Anterior cingulate cortex (tissue), 58 donors: Measurements from ENCODE around the gene CAPN3.
"Not testable (repeated sequence)": the region's sequence is repeated elsewhere in the genome, so short reads cannot be mapped to it uniquely, and the experiment has no call there.

Source experiments
- DNase-seq, 58 donors: peaks; one replicate each; lab custom pipeline; 2025; lab: John Stamatoyannopoulos, UW

CAPN3 gene

DNA sequence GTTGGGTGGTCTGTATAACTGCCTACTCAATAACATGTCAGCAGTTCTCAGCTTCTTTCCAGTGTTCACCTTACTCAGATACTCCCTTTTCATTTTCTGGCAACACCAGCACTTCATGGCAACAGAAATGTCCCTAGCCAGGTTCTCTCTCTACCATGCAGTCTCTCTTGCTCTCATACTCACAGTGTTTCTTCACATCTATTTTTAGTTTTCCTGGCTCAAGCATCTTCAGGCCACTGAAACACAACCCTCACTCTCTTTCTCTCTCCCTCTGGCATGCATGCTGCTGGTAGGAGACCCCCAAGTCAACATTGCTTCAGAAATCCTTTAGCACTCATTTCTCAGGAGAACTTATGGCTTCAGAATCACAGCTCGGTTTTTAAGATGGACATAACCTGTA, at the start of gene CAPN3:
TSS of gene CAPN3 (plus strand) at position 253 of the 400 bp plus-strand sequence. CDS start 305 bp downstream, outside the sequence.
- DNase-seq = peak in 1 of 58 donors; percentile 10

GRCh38 chr15:42313463-42313862, 45.8 kb upstream of the CAPN3 start:
- no peak for DNase-seq

DNA sequence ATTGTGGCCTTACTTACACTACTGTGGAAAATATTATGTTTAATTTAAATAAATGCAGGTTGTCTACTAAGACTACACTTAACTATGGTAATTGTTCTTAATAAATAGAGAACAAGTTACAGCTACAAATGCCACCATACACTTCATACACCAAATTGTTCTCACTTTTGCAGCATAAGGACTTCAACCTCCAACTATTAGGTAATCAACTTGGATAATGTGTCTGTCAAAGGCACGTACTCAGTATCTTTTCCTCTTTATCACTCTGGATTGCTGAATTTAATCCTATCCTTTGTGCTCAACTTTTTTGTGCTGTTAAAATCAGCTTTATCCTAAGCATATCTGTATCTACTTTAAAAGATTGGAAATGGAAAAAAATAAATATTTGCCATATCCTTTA, 44.5 kb upstream of the CAPN3 start:
- no peak for DNase-seq

DNA sequence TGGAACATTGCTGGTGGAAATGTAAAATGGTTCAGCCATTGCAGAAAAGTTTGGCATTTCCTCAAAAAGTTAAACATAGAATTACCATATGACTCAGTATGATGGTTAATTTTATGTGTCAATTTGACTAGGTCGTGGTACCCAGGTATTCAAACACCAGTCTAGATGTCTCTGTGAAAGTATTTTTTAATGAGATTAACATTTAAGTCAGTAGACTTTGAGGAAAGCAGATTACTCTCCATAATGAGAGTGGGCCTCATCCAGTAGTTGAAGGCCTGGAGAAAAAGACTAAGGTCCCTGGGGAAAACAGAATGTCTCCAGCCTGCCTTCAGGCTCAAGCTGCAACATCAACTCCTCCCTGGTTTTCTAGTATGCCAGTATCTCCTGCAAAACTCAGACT, 43.8 kb upstream of the CAPN3 start:
- no peak for DNase-seq

DNA sequence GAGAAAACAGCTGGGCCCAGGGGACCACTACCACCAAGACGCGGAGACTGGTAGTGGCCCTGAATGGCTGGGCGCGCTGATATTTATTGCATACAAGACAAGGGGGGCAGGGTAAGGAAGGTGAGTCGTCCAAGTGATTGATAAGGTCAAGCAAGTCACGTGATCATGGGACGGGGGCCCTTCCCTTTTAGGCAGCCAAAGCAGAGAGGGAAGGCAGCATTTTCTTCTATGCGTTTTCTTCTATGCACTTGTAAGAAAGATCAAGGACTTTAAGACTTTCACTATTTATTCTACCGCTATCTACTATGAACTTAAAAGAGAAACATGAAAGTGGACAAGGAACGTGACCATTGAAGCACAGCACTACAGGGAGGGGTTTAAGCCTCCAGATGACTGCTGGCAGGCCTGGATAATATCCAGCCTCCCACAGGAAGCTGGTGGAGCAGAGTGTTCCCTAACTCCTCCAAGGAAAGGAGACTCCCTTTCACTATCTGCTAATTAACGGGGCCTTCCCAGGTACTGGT, 43.0 kb upstream of the CAPN3 start:
- not testable (repeated sequence) for DNase-seq

DNA sequence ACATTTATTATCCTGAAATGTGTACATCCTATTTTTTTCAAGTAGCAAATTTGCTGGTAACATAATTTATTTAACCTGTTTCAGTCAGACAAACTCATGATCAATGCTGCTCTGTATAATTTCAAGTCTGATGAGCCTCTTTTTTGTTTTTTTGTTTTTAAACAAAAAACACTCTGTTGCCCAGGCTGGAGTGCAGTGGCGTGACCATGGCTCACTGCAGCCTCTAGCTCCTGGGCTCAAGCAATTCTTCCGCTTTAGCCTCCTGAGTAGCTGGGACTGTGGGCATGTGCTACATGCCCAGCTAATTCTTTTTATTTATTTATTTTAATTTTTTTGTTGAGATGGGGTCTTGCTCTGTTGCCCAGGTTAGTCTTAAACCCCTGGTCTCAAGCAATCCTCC, 40.1 kb upstream of the CAPN3 start:
- no peak for DNase-seq

- DNase-seq = no peak
Measured at GRCh38 chr15:42324308-42324707, 35.0 kb upstream of the CAPN3 start.

GRCh38 chr15:42329161-42329560, 30.1 kb upstream of the CAPN3 start:
- no peak for DNase-seq

- no peak for DNase-seq
Measured at GRCh38 chr15:42329992-42330391, 29.3 kb upstream of the CAPN3 start.

DNA sequence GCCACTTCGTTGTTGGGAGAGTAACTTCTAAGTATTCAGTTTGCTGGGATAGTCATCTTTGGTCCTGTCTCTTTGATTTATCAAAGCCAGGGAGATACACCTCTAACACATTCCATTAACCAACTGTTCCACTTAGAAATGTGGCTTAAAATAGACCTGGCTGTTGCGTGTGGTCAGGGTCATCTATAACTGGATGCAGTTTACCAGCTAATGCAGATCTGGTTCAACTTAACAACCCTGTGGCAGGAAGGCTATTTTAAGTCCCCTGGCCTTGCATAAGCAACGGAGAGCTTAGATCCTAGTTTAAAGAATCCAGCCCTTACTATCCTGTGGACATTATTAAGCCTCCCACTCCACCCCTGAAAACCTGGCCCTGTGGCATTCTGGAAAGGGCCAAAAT, 28.1 kb upstream of the CAPN3 start:
- DNase-seq = no peak

- DNase-seq = no peak
Measured at GRCh38 chr15:42332331-42332730, 27.0 kb upstream of the CAPN3 start.

GRCh38 chr15:42335074-42335473, 24.2 kb upstream of the CAPN3 start:
- DNase-seq = no peak

DNA sequence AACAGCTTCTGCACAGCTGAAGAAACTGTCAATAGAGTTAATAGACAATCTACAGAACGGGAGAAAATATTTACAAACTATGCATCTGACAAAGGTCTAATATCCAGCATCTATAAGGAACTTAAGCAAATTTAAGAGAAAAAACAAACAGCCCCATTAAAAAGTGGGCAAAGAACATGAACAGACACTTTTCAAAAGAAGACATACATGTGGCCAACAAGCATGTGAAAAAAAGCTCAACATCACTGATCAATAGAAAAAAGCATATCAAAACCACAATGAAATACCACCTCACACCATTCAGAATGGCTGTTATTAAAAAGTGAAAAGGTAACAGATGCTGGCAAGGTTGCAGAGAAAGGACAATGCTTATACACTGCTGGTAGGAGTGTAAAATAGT, 22.7 kb upstream of the CAPN3 start:
- not testable (repeated sequence) for DNase-seq

GRCh38 chr15:42337104-42337503, 22.2 kb upstream of the CAPN3 start:
- DNase-seq = not testable (repeated sequence)

DNA sequence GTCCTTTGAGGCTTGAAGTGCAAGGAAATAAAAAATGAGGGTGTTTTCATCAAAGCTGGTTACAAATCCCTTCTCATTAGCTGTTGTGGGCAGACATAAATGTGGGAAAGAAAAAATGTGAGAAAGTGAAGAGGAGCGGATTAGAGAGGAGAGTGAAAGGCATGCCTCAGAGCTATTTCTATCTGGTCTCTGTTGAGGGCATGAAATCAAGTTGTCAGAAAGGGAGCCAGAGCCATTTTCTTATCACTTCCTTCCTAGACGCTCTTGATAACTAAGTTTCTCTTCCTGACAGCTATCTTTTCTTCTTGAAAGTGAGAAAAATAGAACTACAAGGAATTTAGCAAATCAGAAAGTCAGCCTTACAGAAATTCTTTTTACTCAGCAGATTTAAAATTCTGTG, 20.8 kb upstream of the CAPN3 start:
- DNase-seq = no peak

- DNase-seq = no peak
Measured at GRCh38 chr15:42343596-42344232, 15.6 kb upstream of the CAPN3 start.

GRCh38 chr15:42344763-42345162, 14.5 kb upstream of the CAPN3 start:
- DNase-seq = no peak

- DNase-seq = no peak
Measured at GRCh38 chr15:42345504-42345903, 13.8 kb upstream of the CAPN3 start.

DNA sequence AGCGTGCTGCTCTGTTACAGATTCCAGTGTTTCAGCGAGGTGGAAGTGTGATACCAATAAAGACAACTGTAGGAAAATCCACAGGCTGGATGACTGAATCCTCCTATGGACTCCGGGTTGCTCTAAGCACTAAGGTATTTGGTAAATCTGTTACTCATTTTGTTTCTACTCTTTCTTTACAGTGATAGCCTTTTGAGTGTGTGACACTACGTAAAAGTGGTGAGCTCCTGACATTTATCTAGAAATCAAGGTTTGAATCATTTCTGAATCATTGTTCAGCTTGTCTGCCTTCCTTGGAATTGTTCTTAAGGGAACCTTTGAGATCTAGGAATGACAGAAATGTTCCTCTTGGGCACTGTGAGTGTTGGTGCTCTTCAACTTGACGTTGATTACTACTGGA, 11.2 kb upstream of the CAPN3 start:
- DNase-seq = no peak

- no peak for DNase-seq
Measured at GRCh38 chr15:42349186-42349585, 10.1 kb upstream of the CAPN3 start.

DNA sequence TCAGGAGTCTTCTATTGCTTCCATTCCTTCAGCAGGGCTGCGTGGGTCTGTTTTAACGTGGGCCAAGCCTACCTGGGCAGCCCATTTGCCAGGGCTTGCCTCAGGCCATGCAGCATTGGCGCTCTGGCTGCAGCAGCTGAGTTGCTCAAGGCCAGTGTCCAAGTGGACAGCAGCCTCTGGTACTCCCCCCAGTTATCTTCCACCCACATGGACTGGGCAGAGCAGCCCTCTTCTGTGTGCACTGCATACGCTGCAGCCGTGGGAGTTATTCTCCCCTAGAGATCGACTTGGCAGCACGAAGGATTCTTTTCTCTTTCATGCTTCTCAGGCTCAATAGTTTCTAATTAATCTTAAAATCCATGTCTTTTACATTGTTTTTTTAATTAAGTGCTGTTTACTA, 6.9 kb upstream of the CAPN3 start:
- peak in 6 of 58 donors; percentile 4 to 10 (median 6) for DNase-seq

- DNase-seq = no peak
Measured at GRCh38 chr15:42353061-42353460, 6.2 kb upstream of the CAPN3 start.

- DNase-seq = no peak
Measured at GRCh38 chr15:42354824-42355223, 4.5 kb upstream of the CAPN3 start.
